A673 (cell line): ENCODE measurements around the gene TNFRSF25.

Experiments used
- CTCF ChIP-seq: fragments of 300-800, 200-600 bp; sonication (generic); conservative IDR thresholded peaks from 2 replicates; pipeline ENCODE4 v1.5.1; 2017; ENCODE audit warnings: low read depth, mild to moderate bottlenecking, antibody characterized with exemption, low read length, moderate library complexity, mixed read lengths
- EZH2 ChIP-seq: fragments of 200-600 bp; sonication (generic); IDR thresholded peaks from 2 replicates; pipeline ENCODE4 v1.6.1; 2017; ENCODE audit warnings: borderline replicate concordance, low read depth, mild to moderate bottlenecking, mixed read lengths, antibody characterized with exemption, low read length; ENCODE audit not compliant: poor library complexity, severe bottlenecking

GRCh38 chr1:6447016-6447817 lies 18.8 kb downstream of the TNFRSF25 start:
- TF ChIP-seq CTCF (no peak), EZH2 (peak; percentile 39)
